SKM-1 (cell line): ENCODE measurements around the gene MAN1B1.
"Not testable (repeated sequence)": the region's sequence is repeated elsewhere in the genome, so short reads cannot be mapped to it uniquely, and the experiment has no call there.

Experiments used
- DNase-seq: peaks from one replicate; lab custom pipeline; 2025; ENCODE audit not compliant: unreplicated experiment; lab: John Stamatoyannopoulos, UW

The MAN1B1 gene

DNA sequence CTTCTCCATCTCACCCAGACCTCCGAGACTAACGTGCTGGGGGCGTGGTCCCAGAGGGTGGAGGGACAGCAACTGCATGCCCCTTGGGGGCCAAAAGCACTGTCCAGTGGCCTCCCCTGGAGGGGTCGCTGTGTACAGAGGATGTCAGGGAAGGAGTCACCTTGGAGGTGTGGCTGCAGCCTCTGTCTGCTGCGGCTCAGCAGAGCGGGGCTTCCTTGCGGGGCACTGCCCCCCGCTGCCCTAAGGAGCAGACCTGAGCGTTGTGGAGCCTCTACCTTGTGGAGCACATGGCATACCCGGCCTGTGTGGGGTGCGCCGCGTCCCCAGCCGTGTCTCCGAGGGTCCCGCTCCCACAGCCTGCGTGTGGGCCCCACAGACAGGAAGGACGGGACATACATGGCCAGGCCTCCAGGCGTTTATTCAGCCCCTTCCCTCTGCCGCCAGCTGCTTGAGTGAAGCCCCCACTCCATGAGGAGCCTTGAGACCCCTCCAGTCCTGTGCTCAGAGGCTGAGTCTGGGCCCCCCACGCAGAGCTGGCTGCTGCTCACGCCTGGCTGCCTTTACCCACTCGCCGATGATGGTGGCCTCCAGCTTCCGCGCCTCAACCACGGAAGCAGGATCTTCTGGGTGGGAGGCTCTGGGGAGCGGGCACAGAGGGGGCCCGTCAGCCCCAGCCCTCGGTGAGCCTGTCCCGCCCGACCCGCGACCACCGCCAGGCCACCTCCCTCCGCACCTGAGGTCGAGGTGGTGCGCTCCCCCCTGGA lies 23.5 kb downstream of the MAN1B1 start:
- no peak for DNase-seq

DNA sequence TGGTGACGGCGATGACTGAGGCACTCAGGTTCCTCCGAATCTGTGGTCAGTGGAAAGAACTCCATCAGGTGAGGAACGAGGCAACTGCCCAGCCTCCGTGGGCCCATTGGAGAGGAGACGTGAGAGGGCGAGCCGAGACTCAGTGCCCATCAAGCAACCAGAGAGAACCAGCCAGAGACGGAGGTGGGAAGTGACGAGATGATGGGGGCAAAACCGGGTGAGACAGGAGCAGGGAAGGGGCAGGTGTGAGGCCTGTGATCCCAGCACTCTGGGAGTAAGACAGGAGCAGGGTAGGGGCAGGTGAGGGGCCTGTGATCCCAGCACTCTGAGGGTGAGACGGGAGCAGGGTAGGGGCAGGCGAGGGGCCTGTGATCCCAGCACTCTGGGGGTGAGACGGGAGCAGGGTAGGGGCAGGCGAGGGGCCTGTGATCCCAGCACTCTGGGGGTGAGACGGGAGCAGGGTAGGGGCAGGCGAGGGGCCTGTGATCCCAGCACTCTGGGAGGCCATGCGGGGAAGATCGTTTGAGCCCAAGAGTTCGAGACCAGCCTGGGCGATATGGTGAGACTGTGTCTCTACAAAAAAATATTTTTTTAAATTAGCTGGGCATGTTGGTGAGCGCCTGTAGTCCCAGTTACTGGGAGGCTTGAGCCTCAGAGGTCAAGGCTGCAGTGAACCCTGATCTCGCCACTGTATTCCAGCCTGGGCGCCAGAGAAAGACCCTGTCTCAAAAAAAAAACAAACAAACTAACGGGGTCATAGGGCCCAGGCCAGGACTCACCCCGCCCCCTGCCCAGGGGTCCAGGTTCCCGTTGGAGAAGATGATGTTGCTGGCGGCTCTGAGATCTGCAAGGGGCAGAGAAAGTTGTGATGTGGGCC lies 24.4 kb downstream of the MAN1B1 start:
- no peak for DNase-seq

DNA sequence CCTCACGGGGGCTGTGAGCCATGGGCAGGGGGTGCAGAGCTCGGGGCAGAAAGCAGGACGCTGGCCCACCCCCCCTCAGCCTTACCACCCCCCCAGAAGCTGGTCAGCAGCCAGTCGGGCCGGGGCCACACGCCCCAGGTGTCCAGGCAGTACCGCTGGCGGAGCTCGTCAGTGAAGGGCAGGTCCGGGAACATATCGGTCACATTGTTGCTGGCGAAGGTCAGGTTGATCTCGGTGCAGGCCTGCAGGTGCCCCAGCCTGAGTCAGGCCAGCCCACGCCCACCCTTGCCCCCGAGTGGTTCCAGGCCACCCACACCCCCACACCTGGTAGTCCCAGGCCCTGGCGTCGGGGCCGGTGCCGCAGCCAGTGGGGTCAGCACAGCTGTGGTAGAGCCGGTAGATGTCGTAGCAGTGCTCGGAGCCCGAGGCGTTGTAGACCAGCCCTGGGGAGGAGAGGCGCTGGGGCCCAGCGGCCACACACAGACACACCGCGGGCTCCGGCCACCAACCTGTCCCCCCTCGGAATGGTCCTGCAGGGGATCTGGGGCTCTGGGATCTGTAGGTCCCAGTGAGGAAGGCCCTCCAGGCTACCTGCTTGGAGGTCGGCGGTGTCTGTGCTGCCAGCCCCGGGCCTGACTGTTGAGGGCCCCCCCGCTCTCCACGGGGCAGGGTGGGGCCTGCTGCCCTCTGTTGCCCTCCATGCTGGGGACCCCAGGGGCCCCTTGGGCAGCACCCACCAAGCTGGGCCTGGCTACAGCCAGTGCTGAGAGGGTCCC lies 25.2 kb downstream of the MAN1B1 start:
- DNase-seq, result no peak

DNA sequence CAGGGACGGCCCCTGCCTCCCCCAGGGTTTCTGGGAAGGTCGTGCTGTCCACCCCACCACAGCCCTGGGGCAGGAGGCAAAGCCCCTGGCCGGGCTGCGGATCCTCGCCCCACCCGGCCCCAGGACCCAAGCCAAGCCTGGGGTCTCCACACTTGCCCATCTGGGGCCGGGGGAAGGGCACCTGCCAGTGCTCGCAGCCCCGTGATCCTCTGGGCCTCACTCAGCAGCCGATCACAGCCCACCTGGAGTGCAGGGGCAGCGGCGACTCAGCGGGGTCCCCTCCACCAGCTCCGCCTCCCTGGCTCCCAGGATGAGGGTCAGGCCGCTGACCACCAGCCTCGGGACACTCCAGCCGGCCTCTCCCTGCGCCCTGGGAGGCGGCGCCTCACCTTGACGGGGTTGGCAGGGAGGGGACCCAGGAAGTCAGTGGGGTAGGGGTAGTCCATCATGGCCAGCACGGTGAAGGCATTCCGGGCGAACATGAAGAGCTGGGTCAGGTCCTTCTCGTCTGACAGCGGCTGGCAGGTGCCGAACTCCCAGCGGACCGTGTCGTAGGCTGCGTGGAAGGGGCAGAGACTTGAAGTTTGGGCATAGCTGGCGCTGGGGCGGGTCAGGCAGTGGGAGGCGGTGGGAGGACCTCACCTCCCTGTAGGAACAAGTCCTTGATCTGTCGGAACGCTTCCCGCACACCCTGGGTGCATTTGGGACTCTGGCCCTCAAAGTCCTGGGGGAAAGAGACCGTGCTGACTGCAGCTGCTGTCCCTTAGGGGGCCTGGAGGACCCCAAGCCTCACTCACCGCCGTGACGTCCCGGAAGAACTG lies 26.0 kb downstream of the MAN1B1 start:
- no peak for DNase-seq

DNA sequence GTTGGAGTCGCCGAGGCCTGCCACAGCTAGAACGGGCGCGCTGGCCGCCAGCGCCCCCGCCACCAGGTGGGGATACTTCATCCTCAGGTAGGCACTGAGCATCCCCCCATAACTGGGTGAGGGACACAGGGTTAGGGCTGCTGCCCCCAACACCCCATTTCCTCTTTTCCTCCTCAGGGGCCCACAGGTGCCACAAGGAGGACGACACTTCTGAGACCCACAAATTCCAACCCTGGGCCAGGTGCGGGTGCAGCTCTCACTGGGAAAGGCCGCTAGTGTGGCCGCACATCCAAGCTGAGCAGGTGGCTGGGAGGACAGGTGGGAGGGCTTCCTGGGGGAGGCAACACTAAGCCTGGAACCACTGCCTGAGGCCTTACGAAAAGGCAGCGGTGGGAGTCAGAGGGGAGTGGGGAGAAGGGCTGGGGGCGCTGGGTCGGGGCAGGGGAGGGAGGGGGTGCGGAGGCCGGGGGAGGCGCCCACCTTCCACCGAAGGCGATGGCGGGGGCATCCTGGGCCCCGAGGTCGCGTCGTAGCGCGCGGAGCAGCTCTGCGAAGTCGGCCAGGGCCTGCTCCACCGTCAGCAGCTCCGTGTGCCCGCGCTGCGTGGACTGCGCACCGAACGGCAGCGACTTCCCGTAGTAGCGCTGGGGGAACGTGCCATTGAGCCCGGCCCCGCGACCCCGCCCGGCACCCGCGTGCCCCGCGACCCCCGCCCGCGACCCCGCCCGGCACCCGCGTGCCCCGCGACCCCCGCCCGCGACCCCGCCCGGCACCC lies 26.8 kb downstream of the MAN1B1 start:
- no peak for DNase-seq

DNA sequence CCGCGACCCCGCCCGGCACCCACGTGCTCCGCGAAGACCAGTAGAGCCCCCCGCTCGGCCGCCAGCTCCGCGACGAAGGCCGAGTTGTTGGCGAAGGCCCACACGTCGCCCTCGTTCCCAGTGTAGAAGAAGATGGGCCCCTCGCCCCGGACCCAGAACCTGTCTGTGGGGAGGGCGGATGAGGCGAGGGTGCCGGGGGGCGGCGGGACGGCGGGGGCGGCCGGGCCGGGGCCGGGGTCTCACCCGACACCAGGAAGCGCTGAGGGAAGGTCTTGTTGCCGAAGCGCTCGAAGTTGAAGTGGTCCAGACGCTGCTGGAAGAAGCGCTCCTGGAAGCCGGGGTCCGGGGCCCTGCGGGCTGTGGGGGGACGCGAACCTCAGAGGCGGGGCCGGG lies 27.4 kb downstream of the MAN1B1 start:
- DNase-seq, result no peak

DNA sequence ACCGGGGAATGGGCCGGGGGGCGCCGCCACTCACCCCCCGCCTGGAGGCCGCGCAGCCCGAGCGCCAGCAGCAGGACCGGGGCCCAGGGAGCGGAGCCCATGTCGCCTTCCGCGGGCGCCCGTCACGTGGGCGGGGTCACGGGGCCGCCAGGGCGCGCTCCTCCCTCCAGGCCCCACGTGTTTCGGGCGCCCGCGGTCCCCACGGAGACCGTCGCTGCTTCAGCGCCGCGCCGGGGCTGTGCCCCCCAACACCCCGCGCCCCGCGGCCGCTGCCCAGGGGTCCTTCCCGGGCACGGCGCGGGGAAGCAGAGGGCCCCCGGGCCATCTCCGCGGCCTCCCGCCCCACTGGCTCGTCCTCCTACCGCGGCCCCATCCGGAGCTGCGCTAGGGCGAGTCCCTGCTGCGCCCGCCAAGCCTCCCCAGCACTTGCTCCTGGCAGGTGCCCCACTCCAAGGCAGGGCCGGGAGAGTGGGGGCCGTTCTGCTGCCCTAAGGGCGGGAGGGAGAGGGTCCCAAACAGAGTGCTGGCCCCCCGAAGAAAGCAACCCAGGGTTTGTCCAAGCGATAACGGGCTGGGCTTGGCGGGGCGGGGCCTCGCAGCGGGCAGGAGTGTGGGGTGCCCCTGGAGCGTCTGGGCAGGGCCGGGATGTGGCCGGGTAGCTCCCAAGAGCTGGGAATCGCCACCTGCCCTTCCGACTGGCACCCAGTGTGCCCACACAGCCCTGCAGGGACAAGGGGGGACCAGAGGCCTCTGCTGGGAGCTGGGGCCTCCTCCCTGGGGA lies 28.0 kb downstream of the MAN1B1 start, which contains the start of gene DPP7:
TSS of gene DPP7 (minus strand) at position 121 of the 781 bp plus-strand sequence. CDS start at position 101, 20 bp downstream.
- peak; percentile 25 for DNase-seq

DNA sequence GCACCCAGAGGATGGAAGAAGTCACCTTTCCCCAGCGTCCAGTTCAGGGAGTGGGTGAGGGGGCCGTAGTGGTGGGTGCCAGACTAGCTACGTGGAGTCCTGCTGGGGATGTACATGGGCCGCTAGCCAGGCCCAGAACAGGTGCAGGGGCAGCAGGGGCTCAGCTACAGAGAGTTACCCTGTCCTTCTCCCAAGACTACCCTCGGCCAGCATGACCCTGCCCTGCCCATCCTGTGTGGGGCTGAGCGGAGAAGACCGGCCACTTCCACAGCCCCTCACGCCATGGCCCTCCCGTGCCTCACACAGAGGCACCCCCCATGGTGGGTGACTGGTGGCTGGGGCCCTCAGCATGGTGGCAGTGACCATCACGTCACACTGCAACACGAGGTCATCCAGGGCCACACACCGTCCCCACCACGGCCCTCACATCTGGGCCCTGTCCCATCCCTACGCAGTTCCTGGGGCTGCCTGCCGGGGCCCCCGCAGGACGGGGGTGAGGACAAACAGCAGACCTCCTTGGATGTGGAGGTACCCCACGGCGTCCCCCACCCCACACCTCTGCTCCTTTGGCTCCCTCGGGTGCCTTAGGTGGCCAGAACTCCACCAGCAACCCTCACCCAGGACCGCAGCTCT lies 28.7 kb downstream of the MAN1B1 start:
- DNase-seq, result no peak

DNA sequence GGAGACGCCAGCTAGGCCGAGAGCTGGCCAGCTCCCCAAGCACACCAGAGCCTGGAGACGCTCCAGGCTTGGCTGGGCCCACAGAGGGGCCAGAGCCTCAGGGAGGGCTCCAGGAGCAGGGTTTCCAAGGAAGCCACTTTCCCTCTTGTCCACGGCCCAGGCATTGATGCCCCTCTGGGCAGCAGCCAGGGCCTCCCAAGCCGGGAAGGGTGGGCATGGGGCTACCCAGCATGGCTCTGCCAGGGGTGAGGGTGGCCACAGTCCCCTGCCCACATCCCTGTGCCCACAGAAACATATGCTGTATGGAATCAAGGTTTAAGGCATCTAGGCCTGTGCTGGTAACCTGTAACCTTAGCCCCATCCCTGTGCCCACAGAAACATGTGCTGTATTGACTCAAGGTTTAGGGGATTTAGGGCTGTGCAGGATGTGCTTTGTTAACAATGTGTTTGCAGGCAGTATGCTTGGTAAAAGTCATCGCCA lies 29.3 kb downstream of the MAN1B1 start:
- no peak for DNase-seq

DNA sequence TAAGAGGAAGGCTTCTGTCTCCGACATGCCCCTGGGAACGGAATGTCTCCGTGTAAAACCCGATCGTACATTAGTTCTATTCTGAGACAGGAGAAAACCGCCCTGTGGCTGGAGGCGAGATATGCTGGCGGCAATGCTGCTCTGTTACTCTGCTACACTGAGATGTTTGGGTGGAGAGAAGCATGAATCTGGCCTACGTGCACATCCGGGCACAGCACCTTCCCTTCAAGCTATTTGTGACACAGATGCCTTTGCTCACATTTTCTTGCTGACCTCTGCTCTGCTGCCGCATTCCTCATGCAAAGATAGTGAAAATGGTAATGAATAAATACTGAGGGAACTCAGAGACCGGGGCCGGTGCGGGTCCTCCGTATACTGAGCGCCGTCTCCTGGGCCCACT lies 29.9 kb downstream of the MAN1B1 start:
- no peak for DNase-seq

DNA sequence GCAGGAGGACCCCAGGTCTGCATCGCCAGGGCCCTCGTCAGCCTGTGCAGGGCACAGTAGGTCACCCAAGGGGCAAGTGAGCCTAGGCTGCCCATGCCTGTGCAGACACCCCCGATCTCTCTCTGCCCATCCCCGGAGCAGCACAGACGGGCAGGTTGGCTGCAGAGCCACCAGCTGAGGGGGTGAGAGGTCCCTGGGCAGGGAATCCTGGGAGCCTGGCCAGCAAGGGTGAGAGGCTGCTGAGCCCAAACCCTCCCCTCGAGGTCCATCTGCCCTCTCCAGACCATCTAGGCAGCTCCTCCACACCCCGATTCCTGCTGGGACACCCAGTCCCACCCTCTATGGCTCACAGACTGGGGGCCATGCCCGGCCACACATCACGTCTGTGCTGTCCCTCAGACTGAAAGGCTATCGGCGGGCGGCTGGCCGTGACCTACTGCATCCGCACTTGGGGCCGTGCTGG lies 30.5 kb downstream of the MAN1B1 start:
- DNase-seq, result no peak

DNA sequence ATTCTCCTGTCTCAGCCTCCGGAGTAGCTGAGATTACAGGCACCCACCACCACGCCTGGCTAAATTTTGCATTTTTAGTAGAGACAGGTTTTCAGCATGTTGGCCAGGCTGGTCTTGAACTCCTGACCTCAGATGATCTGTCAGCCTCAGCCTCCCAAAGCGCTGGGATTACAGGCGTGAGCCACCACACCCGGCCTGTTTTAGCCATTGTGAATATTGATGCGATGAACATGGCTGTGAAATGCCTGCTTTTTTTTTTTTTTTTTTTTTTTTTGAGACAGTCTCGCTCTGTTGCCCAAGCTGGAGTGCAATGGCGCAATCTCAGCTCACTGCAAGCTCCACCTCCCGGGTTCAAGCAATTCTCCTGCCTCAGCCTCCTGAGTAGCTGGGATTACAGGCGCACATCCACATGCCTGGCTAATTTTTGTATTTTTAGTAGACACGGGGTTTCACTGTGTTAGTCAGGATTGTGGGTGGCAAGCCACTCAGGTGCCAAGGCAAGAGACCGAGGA lies 31.4 kb downstream of the MAN1B1 start:
- DNase-seq, result not testable (repeated sequence)

DNA sequence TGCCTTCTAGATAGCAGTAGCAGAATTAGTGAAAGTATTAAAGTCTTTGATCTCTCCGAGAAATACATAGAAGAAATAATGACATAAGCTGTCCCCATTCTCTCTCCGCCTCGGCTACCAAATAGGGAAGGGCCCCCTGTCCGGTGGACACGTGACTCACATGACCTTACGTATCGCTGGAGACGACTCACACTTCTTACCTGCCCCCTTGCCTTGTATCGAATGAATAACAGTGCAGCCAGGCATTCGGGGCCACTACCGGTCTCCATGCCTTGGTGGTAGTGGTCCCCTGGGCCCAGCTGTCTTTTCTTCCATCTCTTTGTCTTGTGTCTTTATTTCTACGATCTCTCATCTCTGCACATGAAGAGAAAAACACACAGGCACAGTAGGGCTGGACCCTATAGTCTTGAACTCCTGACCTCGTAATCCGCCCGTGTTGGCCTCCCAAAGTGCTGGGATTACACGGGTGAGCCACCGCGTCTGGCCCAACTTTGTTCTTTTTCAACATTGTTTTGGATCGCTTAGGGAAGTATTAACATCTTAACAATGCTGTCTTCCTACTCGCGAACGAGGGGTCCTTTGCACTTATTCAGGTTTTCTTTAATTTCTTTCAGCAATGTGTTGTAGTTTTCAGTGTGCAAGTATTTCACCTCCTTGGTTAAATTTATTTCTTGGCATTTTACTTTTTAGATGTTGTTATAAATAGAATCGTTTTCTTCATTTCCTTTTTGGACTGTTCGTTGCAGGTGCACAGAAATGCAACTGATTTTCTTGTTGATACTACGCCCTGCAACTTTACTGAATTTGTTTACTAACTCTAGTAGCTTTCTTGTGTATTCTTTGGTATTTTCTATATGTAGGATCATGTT lies 35.4 kb downstream of the MAN1B1 start:
- not testable (repeated sequence) for DNase-seq

DNA sequence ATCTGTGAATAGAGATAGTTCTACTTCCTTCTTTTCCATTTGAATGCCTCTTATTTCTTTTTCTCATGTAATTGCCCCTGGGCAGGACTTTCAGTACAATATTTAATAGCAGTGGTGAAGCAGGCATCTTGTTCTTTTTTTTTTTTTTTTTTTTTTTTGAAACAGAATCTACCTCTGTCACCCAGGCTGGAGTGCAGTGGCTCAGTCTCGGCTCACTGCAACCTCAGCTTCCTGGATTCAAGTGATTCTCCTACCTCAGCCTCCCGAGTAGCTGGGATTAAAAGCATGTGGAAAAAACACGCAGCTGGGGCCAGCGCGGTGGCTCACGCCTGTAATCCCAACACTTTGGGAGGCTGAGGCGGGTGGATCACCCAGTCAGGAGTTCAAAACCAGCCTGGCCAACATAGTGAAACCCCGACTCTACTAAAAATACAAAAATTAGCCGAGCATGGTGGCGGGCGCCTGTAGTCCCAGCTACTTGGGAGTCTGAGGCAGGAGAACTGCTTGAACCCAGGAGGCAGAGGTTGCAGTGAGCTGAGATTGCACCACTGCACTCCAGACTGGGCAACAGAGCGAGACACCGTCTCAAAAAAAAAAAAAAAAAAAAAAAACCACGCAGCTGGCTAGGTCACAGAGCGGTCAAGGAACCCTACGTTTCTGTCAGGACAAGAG lies 36.1 kb downstream of the MAN1B1 start:
- not testable (repeated sequence) for DNase-seq

DNA sequence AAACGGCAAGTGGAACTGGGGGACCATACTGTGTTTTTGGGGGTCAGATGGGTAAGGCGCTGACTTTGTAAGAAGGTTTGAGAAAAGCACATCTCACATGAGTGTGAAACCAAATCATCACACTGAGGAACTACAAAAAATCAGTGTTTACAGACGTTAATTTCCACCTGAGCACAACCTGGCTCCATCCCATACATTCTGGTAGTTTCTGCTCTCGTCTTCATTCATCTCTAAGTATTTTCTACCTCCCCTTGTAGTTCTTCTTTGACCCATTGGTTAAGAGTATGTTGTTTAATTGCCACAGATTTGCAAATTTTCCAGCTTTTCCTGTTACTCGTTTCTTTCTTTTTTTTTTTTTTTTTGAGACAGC lies 36.7 kb downstream of the MAN1B1 start:
- no peak for DNase-seq

DNA sequence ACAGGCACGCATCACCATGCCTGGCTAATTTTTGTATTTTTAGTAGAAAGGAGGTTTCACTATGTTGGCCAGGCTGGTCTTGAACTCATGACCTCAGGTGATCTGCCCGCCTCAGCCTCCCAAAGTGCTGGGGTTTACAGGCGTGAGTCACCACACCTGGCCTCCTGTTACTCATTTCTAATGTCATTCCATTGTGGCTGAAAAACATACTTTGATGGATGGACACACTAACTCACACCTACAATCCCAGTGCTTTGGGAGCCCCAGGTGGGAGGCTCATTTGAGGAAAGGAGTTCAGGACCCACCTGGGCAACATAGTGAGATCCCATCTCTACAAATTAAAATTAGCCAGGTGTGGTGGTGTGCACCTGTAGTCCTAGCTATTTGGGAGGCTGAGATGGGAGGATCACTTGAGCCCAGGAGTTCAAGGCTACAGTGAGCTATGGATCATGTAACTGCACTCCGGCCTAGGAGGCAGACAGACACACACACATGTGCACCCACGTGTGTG lies 37.2 kb downstream of the MAN1B1 start:
- not testable (repeated sequence) for DNase-seq
